Activated CD4-positive, alpha-beta memory T cell treated with anti-CD3 and anti-CD28 coated beads for 36 hours (primary cell): ENCODE results near the gene SHMT2. TPM values are rescaled to one million over a fixed set of nuclear protein-coding genes. Genes with fewer than 3 reads are reported as not detected.
"Not testable (repeated sequence)": the region's sequence is repeated elsewhere in the genome, so short reads cannot be mapped to it uniquely, and the experiment has no call there.

Experiments used
- CTCF ChIA-PET: fragments of 350-600 bp; sonication (Branson Sonifier 250); formaldehyde crosslinking; loops from one replicate; lab custom pipeline; 2021; ENCODE audit warnings: antibody characterized with exemption, inconsistent platforms; lab: Charles Lee
- POLR2A ChIA-PET: fragments of 350-600 bp; sonication (Branson Sonifier 250); formaldehyde crosslinking; loops from one replicate; lab custom pipeline; 2021; ENCODE audit warnings: antibody characterized with exemption; lab: Charles Lee
- DNase-seq: peaks from one replicate; pipeline ENCODE4 v3.0.0-alpha.2; 2020
- H3K27ac Mint-ChIP-seq: one replicate; pipeline ENCODE4 v1.8.0; 2021; ENCODE audit warnings: mixed read lengths
- H3K27me3 Mint-ChIP-seq: one replicate; pipeline ENCODE4 v1.8.0; 2021; ENCODE audit warnings: mixed read lengths
- H3K36me3 Mint-ChIP-seq: one replicate; pipeline ENCODE4 v1.8.0; 2021; ENCODE audit warnings: mixed read lengths
- H3K4me1 Mint-ChIP-seq: one replicate; pipeline ENCODE4 v1.8.0; 2021; ENCODE audit warnings: low read depth, mixed read lengths
- H3K4me3 Mint-ChIP-seq: one replicate; pipeline ENCODE4 v1.8.0; 2021; ENCODE audit warnings: mild to moderate bottlenecking, mixed read lengths
- H3K9me3 Mint-ChIP-seq: one replicate; pipeline ENCODE4 v1.8.0; 2021; ENCODE audit warnings: mixed read lengths
- intact Hi-C: fragments of 100-400 bp; cut with micrococcal nuclease; formaldehyde crosslinking; loops from one replicate; pipeline ENCODE4 v1.15.1; 2023
- microRNA-seq: library from miRNA; unstranded; fragments of <30 nt; microRNA quantifications from one replicate; pipeline ENCODE4 v1.2.0, GENCODE V29; 2022; ENCODE audit warnings: borderline number of aligned reads, borderline microRNAs expressed, borderline replicate concordance
- total RNA-seq, 2 experiments: library from RNA; stranded (reverse); gene quantifications; one replicate each; pipeline ENCODE4 v1.2.3, GENCODE V29; 2021

Gene SHMT2
- total RNA-seq, 2 experiments from 2014 or later: 401 to 404 TPM

GRCh38 chr12:57276233-57276632 lies 46.7 kb downstream of the SHMT2 start:
- intact Hi-C loops: not testable (repeated sequence)
- peaks cover 18% of the 10 kb centered on the region for H3K4me1 Mint-ChIP-seq

GRCh38 chr12:57276935-57277563 lies 47.5 kb downstream of the SHMT2 start:
- Mint-ChIP-seq H3K36me3 (peaks cover 34% of the 10 kb centered on the region), H3K9me3 (no peaks in the 10 kb centered on the region), H3K27me3 (no peaks in the 10 kb centered on the region), H3K27ac (no peak overlapping the region), H3K4me1 (peaks cover 18% of the 10 kb centered on the region), H3K4me3 (no peak overlapping the region)
- intact Hi-C loops: no loop called here
- DNase-seq: peak; percentile 35
- ChIA-PET POLR2A (interaction anchor here (0.7 kb wide), 1 partner anchor 26 kb away, joined by 3 read pairs; no protein-coding TSS in a partner anchor), CTCF (interaction anchor here (0.6 to 2.0 kb wide), 11 partner anchors 9 to 182 kb away, joined by 3 to 12 read pairs (median 3); partner anchors contain the start of gene INHBE)

More at GRCh38 chr12:57276233-57276632, 46.7 kb downstream of the SHMT2 start:
- H3K27ac Mint-ChIP-seq, DNase-seq, H3K4me3 Mint-ChIP-seq, POLR2A ChIA-PET, H3K9me3 Mint-ChIP-seq, H3K27me3 Mint-ChIP-seq: not testable (repeated sequence)
- CTCF ChIA-PET: interaction anchor here (0.8 to 2.0 kb wide), 4 partner anchors 9 to 33 kb away, joined by 3 to 12 read pairs (median 5); no protein-coding TSS in a partner anchor
- H3K36me3 Mint-ChIP-seq: peaks cover 32% of the 10 kb centered on the region

- POLR2A ChIA-PET: no interaction called here
- CTCF ChIA-PET: interaction anchor here (0.8 to 2.0 kb wide), 5 partner anchors 35 to 213 kb away, joined by 3 to 12 read pairs (median 4); partner anchors contain the start of gene INHBE
- Mint-ChIP-seq H3K9me3 (no peaks in the 10 kb centered on the region), H3K4me1 (peaks cover 18% of the 10 kb centered on the region), H3K36me3 (peaks cover 39% of the 10 kb centered on the region), H3K4me3 (no peak overlapping the region), H3K27ac (peak overlapping the region; percentile 59), H3K27me3 (no peaks in the 10 kb centered on the region)
- no peak for DNase-seq
- intact Hi-C loops: no loop called here
Observed at GRCh38 chr12:57278465-57279381, 49.2 kb downstream of the SHMT2 start.

GRCh38 chr12:57280211-57281062 lies 50.9 kb downstream of the SHMT2 start:
- ChIA-PET CTCF (interaction anchor here (1.0 to 1.4 kb wide), 3 partner anchors 36 to 175 kb away, joined by 3 to 5 read pairs (median 3); partner anchors contain the start of gene INHBE), POLR2A (interaction anchor here (0.6 kb wide), 1 partner anchor 104 kb away, joined by 3 read pairs; no protein-coding TSS in a partner anchor)
- Mint-ChIP-seq H3K36me3 (peaks cover 30% of the 10 kb centered on the region), H3K27me3 (no peaks in the 10 kb centered on the region), H3K27ac (peak overlapping the region; percentile 96), H3K9me3 (no peaks in the 10 kb centered on the region), H3K4me1 (peaks cover 16% of the 10 kb centered on the region), H3K4me3 (peak overlapping the region; percentile 71)
- intact Hi-C loops: loop anchor here (1.0 to 2.0 kb wide), 3 partner anchors 18 to 182 kb away; partner anchors contain the start of gene R3HDM2
- peak; percentile 89 for DNase-seq

- intact Hi-C loops, H3K27me3 Mint-ChIP-seq, DNase-seq, POLR2A ChIA-PET, H3K27ac Mint-ChIP-seq, H3K9me3 Mint-ChIP-seq, H3K4me3 Mint-ChIP-seq: not testable (repeated sequence)
- H3K4me1 Mint-ChIP-seq: peaks cover 14% of the 10 kb centered on the region
- H3K36me3 Mint-ChIP-seq: peaks cover 28% of the 10 kb centered on the region
- CTCF ChIA-PET: interaction anchor here (1.2 to 1.7 kb wide), 2 partner anchors 43 to 173 kb away, joined by 3 to 5 read pairs; partner anchors contain the start of gene INHBE
Observed at GRCh38 chr12:57282073-57282472, 52.6 kb downstream of the SHMT2 start.

Small RNA genes within 50 kb of the gene (microRNA-seq; reads per million reads assigned to microRNA genes)
- not detected for gene MIR1228

Other genes starting within 250 kb of the SHMT2 start
- gene ZBTB39, start 223.2 kb upstream of the SHMT2 start, total RNA-seq: 1 to 10 TPM; 5.5 to 5.7 TPM
- not detected for gene TAC3, start 213.2 kb upstream of the SHMT2 start, total RNA-seq
- gene MYO1A, start 179.6 kb upstream of the SHMT2 start, total RNA-seq: under 1 TPM; 0.61 to 0.97 TPM
- 10 to 100 TPM; 70.6 to 73.5 TPM for gene NEMP1, start 150.9 kb upstream of the SHMT2 start, total RNA-seq
- gene NAB2, start 140.6 kb upstream of the SHMT2 start, total RNA-seq: 10 to 100 TPM; 39.6 to 41.6 TPM
- 100 to 1,000 TPM; 209 to 218 TPM for gene STAT6, start 118.3 kb upstream of the SHMT2 start, total RNA-seq
- gene LRP1, start 101.2 kb upstream of the SHMT2 start, total RNA-seq: 1 to 10 TPM; 1.4 TPM
- not detected for gene LRP1-AS, start 82.1 kb upstream of the SHMT2 start, total RNA-seq
- gene NXPH4, start 12.9 kb upstream of the SHMT2 start, total RNA-seq: under 1 TPM; 0.24 to 0.46 TPM
- gene STAC3, start 21.5 kb downstream of the SHMT2 start, total RNA-seq: 1 to 10 TPM; 1.9 to 2.0 TPM
- 10 to 100 TPM; 42.2 to 51.4 TPM for gene R3HDM2, start 201.3 kb downstream of the SHMT2 start, total RNA-seq
- gene INHBC, start 205.1 kb downstream of the SHMT2 start, total RNA-seq: not detected
- gene INHBE, start 225.6 kb downstream of the SHMT2 start, total RNA-seq: under 1 TPM; 0.34 to 0.69 TPM
- under 1 TPM in 1 of 2 experiments, not detected in 1; 0.07 TPM for gene GLI1, start 230.1 kb downstream of the SHMT2 start, total RNA-seq